RWPE1 (cell line): ENCODE data around the gene PPWD1.

Source experiments
- CTCF ChIA-PET: fragments of 350-600 bp; sonication (Branson Sonifier 250); formaldehyde crosslinking; extraction: SDS; loops from one replicate; lab custom pipeline; 2021; lab: Yijun Ruan, JAX
- POLR2A ChIA-PET: fragments of 400-600 bp; formaldehyde crosslinking; extraction: SDS; loops from one replicate; lab custom pipeline; 2020; ENCODE audit warnings: antibody characterized with exemption; ENCODE audit not compliant: low non-redundant PET; lab: Yijun Ruan, JAX
- DNase-seq: peaks from one replicate; pipeline ENCODE4 v3.0.0; 2012; ENCODE audit warnings: low spot score
- H3K27ac ChIP-seq: fragments of 450-650 bp; 2 replicates; pipeline ENCODE4 v1.5.1; 2017
- CTCF ChIP-seq: fragments of 450-650 bp; conservative IDR thresholded peaks from 2 replicates; pipeline ENCODE4 v1.5.1; 2017; ENCODE audit warnings: low read depth, mild to moderate bottlenecking

The PPWD1 gene

DNA sequence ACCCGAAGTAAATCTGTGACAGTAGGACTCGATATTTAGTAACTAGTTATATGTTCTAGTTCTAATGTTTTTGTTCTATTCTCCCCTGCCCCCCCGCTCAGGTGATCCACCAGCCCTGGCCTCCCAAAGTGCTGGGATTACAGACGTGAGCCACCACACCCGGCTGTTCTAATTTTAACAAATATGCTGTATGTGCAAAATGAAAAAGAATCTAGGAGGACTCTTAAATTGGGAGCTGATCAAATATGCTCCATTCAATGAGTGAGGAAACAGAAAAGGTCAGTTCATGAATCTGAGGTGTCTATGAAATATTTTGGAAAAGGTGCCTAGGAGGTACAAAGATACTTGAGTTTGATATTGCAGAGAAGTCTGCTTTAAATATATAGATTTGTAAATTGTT is 17.0 kb upstream of the PPWD1 start:
- no peak overlapping the region for H3K27ac ChIP-seq
- ChIA-PET POLR2A (no interaction called here), CTCF (no interaction called here)
- TF ChIP-seq CTCF, result no peak
- DNase-seq, result no peak

GRCh38 chr5:65548281-65548680 is 14.8 kb upstream of the PPWD1 start:
- DNase-seq, result no peak
- TF ChIP-seq CTCF, result no peak
- no peak overlapping the region for H3K27ac ChIP-seq
- ChIA-PET POLR2A (no interaction called here), CTCF (no interaction called here)

GRCh38 chr5:65553941-65554340 is 9.2 kb upstream of the PPWD1 start:
- POLR2A ChIA-PET, result no interaction called here
- CTCF ChIA-PET, result interaction anchor here (0.6 kb wide), 1 partner anchor 1098 kb away, joined by 3 read pairs; no protein-coding TSS in a partner anchor

GRCh38 chr5:65555287-65555686 is 7.8 kb upstream of the PPWD1 start:
- no peak overlapping the region for H3K27ac ChIP-seq
- ChIA-PET CTCF (no interaction called here), POLR2A (no interaction called here)
- no peak for TF ChIP-seq CTCF
- no peak for DNase-seq

More at GRCh38 chr5:65553941-65554340, 9.2 kb upstream of the PPWD1 start:
- no peak for DNase-seq
- TF ChIP-seq CTCF, result no peak
- no peak overlapping the region for H3K27ac ChIP-seq

- CTCF ChIA-PET, result interaction anchor here (0.6 kb wide), 1 partner anchor 121 kb away, joined by 6 read pairs; no protein-coding TSS in a partner anchor
- POLR2A ChIA-PET, result no interaction called here
- no peak overlapping the region for H3K27ac ChIP-seq
- DNase-seq, result no peak
- TF ChIP-seq CTCF, result no peak
Observed at GRCh38 chr5:65556181-65556580, 6.9 kb upstream of the PPWD1 start.

- no peak overlapping the region for H3K27ac ChIP-seq
- TF ChIP-seq CTCF, result no peak
- CTCF ChIA-PET, result interaction anchor here (0.7 kb wide), 1 partner anchor 445 kb away, joined by 3 read pairs; no protein-coding TSS in a partner anchor
- DNase-seq, result no peak
- POLR2A ChIA-PET, result no interaction called here
Observed at GRCh38 chr5:65556718-65557117, 6.4 kb upstream of the PPWD1 start.
